ENCODE measurements around the gene IRX2. TPM values are rescaled to one million over a fixed set of nuclear protein-coding genes. Genes with fewer than 3 reads are reported as not detected.

Gene IRX2
- total RNA-seq, 4 donors from 2014 or later: not detected

GRCh38 chr5:2709976-2710689 lies 41.3 kb downstream of the IRX2 start:
- H3K27me3 ChIP-seq: no peaks in the 10 kb centered on the region
- no peaks in the 10 kb centered on the region for H3K4me1 ChIP-seq
- no peak overlapping the region for H3K4me3 ChIP-seq
- H3K9me3 ChIP-seq: no peaks in the 10 kb centered on the region
- no peaks in the 10 kb centered on the region for H3K36me3 ChIP-seq
- H3K27ac ChIP-seq: no peak overlapping the region
- DNase-seq: no peak
- TF ChIP-seq CTCF (IDR thresholded peaks at IDR 0.05): no peak
- TF ChIP-seq POLR2A (IDR thresholded peaks at IDR 0.05): no peak

- Histone ChIP-seq H3K27ac (no peak overlapping the region), H3K4me3 (no peak overlapping the region), H3K9me3 (no peaks in the 10 kb centered on the region), H3K36me3 (no peaks in the 10 kb centered on the region), H3K4me1 (no peaks in the 10 kb centered on the region), H3K27me3 (no peaks in the 10 kb centered on the region)
- TF ChIP-seq CTCF (IDR thresholded peaks at IDR 0.05) (no peak), POLR2A (IDR thresholded peaks at IDR 0.05) (no peak)
- no peak for DNase-seq
Observed at GRCh38 chr5:2708751-2709150, 42.7 kb downstream of the IRX2 start.

GRCh38 chr5:2708132-2708531 lies 43.3 kb downstream of the IRX2 start:
- H3K4me1 ChIP-seq: no peaks in the 10 kb centered on the region
- no peaks in the 10 kb centered on the region for H3K27me3 ChIP-seq
- no peak overlapping the region for H3K4me3 ChIP-seq
- no peak for DNase-seq
- TF ChIP-seq CTCF (IDR thresholded peaks at IDR 0.05) (no peak), POLR2A (IDR thresholded peaks at IDR 0.05) (no peak)
- no peak overlapping the region for H3K27ac ChIP-seq
- H3K36me3 ChIP-seq: no peaks in the 10 kb centered on the region
- H3K9me3 ChIP-seq: no peaks in the 10 kb centered on the region

GRCh38 chr5:2705861-2706260 lies 45.6 kb downstream of the IRX2 start:
- no peaks in the 10 kb centered on the region for H3K9me3 ChIP-seq
- no peaks in the 10 kb centered on the region for H3K36me3 ChIP-seq
- no peak overlapping the region for H3K27ac ChIP-seq
- no peaks in the 10 kb centered on the region for H3K27me3 ChIP-seq
- H3K4me3 ChIP-seq: no peak overlapping the region
- no peaks in the 10 kb centered on the region for H3K4me1 ChIP-seq
- TF ChIP-seq CTCF (IDR thresholded peaks at IDR 0.05) (no peak), POLR2A (IDR thresholded peaks at IDR 0.05) (no peak)
- DNase-seq: no peak

GRCh38 chr5:2704806-2705645 lies 46.5 kb downstream of the IRX2 start:
- DNase-seq: no peak
- Histone ChIP-seq H3K36me3 (no peaks in the 10 kb centered on the region), H3K27ac (no peak overlapping the region)

More at GRCh38 chr5:2704806-2705645, 46.5 kb downstream of the IRX2 start:
- no peak for TF ChIP-seq POLR2A (IDR thresholded peaks at IDR 0.05)
- TF ChIP-seq CTCF (IDR thresholded peaks at IDR 0.05): no peak
- H3K9me3 ChIP-seq: no peaks in the 10 kb centered on the region
- no peaks in the 10 kb centered on the region for H3K4me1 ChIP-seq
- no peaks in the 10 kb centered on the region for H3K27me3 ChIP-seq
- H3K4me3 ChIP-seq: no peak overlapping the region
